SU-DHL-6 (cell line): Measurements from ENCODE around the gene TGM6.

Experiments used
- H2AFZ ChIP-seq: fragments of 200-600 bp; sonication (generic); 2 replicates; pipeline ENCODE4 v1.6.1; 2014; ENCODE audit warnings: low read depth, mild to moderate bottlenecking, moderate library complexity, mixed read lengths, antibody characterized with exemption, low read length; ENCODE audit not compliant: severe bottlenecking
- H3F3A ChIP-seq: fragments of 200-600 bp; shearing (Covaris generic); 2 replicates; pipeline ENCODE4 v1.6.0; 2016; ENCODE audit warnings: antibody characterized with exemption, mild to moderate bottlenecking; ENCODE audit not compliant: insufficient read depth
- H3K27ac ChIP-seq: fragments of 200-600 bp; sonication (generic); 2 replicates; pipeline ENCODE4 v1.5.1; 2016; ENCODE audit warnings: low read depth, mild to moderate bottlenecking, low read length, moderate library complexity, mixed read lengths
- H3K27me3 ChIP-seq: fragments of 200-600 bp; sonication (generic), shearing (Covaris generic); 2 replicates; pipeline ENCODE4 v1.6.0; 2014; ENCODE audit warnings: mild to moderate bottlenecking, low read length
- H3K36me3 ChIP-seq: fragments of 200-600 bp; sonication (generic); 2 replicates; pipeline ENCODE4 v1.6.1; 2014; ENCODE audit warnings: mild to moderate bottlenecking, low read length, mixed read lengths
- H3K4me2 ChIP-seq: fragments of 300-600, 200-600 bp; shearing (Covaris generic), sonication (generic); 2 replicates; pipeline ENCODE4 v1.6.0; 2014; ENCODE audit warnings: low read length, low read depth, mild to moderate bottlenecking; ENCODE audit not compliant: poor library complexity, severe bottlenecking
- H3K4me3 ChIP-seq: fragments of 200-600 bp; sonication (generic); 2 replicates; pipeline ENCODE4 v1.5.1; 2014; ENCODE audit warnings: antibody characterized with exemption, low read length, mild to moderate bottlenecking, mixed read lengths; ENCODE audit not compliant: insufficient read depth, poor library complexity, severe bottlenecking
- H3K79me2 ChIP-seq: fragments of 200-600 bp; sonication (generic); 2 replicates; pipeline ENCODE4 v1.6.1; 2014; ENCODE audit warnings: mild to moderate bottlenecking, low read length, moderate library complexity; ENCODE audit not compliant: insufficient read depth
- H3K9ac ChIP-seq: fragments of 200-600 bp; sonication (generic); 2 replicates; pipeline ENCODE4 v1.7.0; 2014; ENCODE audit warnings: mild to moderate bottlenecking, low read length
- H3K9me2 ChIP-seq: fragments of 200-600 bp; sonication (generic); replicated peaks from 2 replicates; pipeline ENCODE4 v1.6.1; 2014; ENCODE audit warnings: low read length; ENCODE audit not compliant: insufficient read depth
- H3K9me3 ChIP-seq: fragments of 200-600 bp; sonication (generic); 2 replicates; pipeline ENCODE4 v1.6.1; 2014; ENCODE audit warnings: low read length, mixed read lengths; ENCODE audit not compliant: insufficient read depth
- H4K20me1 ChIP-seq: fragments of 200-600 bp; sonication (generic); 2 replicates; pipeline ENCODE4 v1.6.1; 2014; ENCODE audit warnings: low read depth, mild to moderate bottlenecking, antibody characterized with exemption, low read length, moderate library complexity, mixed read lengths
- EZH2phosphoT487 ChIP-seq: fragments of 200-600 bp; sonication (generic), shearing (Covaris generic); conservative IDR thresholded peaks from 2 replicates; pipeline ENCODE4 v1.6.1; 2018; ENCODE audit warnings: mild to moderate bottlenecking, antibody characterized with exemption, low read length, moderate library complexity, mixed read lengths
- TF ChIP-seq, protein P1 (sequence below): fragments of 200-600 bp; sonication (generic); IDR thresholded peaks from one replicate; pipeline ENCODE4 v1.5.1; 2017; ENCODE audit warnings: antibody characterized with exemption, mild to moderate bottlenecking, low read length, moderate library complexity; ENCODE audit not compliant: insufficient read depth, poor library complexity, severe bottlenecking

Gene TGM6

GRCh38 chr20:2394411-2395055 is 13.8 kb downstream of the TGM6 start:
- no peak overlapping the region for H3K4me3 ChIP-seq
- H2AFZ ChIP-seq = no peak overlapping the region
- no peak overlapping the region for H3K4me2 ChIP-seq
- H3K79me2 ChIP-seq = no peaks in the 10 kb centered on the region
- H3K27me3 ChIP-seq = no peaks in the 10 kb centered on the region
- TF ChIP-seq, protein P1, sequence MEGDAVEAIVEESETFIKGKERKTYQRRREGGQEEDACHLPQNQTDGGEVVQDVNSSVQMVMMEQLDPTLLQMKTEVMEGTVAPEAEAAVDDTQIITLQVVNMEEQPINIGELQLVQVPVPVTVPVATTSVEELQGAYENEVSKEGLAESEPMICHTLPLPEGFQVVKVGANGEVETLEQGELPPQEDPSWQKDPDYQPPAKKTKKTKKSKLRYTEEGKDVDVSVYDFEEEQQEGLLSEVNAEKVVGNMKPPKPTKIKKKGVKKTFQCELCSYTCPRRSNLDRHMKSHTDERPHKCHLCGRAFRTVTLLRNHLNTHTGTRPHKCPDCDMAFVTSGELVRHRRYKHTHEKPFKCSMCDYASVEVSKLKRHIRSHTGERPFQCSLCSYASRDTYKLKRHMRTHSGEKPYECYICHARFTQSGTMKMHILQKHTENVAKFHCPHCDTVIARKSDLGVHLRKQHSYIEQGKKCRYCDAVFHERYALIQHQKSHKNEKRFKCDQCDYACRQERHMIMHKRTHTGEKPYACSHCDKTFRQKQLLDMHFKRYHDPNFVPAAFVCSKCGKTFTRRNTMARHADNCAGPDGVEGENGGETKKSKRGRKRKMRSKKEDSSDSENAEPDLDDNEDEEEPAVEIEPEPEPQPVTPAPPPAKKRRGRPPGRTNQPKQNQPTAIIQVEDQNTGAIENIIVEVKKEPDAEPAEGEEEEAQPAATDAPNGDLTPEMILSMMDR = no peak
- no peak for TF ChIP-seq EZH2phosphoT487
- no peaks in the 10 kb centered on the region for H3K36me3 ChIP-seq
- H3K27ac ChIP-seq = no peak overlapping the region
- no peaks in the 10 kb centered on the region for H3K9me2 ChIP-seq
- H3F3A ChIP-seq = no peaks in the 10 kb centered on the region
- no peak overlapping the region for H3K9ac ChIP-seq
- no peaks in the 10 kb centered on the region for H3K9me3 ChIP-seq
- no peaks in the 10 kb centered on the region for H4K20me1 ChIP-seq

GRCh38 chr20:2395136-2395535 is 14.4 kb downstream of the TGM6 start:
- TF ChIP-seq EZH2phosphoT487 = no peak
- TF ChIP-seq, protein P1 = no peak
- no peaks in the 10 kb centered on the region for H3K36me3 ChIP-seq
- H3K27me3 ChIP-seq = no peaks in the 10 kb centered on the region
- H3K9me3 ChIP-seq = no peaks in the 10 kb centered on the region
- no peaks in the 10 kb centered on the region for H3F3A ChIP-seq
- H3K4me3 ChIP-seq = no peak overlapping the region
- H2AFZ ChIP-seq = no peak overlapping the region
- no peak overlapping the region for H3K27ac ChIP-seq
- no peaks in the 10 kb centered on the region for H3K9me2 ChIP-seq
- no peak overlapping the region for H3K9ac ChIP-seq
- no peaks in the 10 kb centered on the region for H4K20me1 ChIP-seq
- no peaks in the 10 kb centered on the region for H3K79me2 ChIP-seq
- H3K4me2 ChIP-seq = no peak overlapping the region

GRCh38 chr20:2396241-2396814 is 15.6 kb downstream of the TGM6 start:
- H3K9ac ChIP-seq = no peak overlapping the region
- H3K4me3 ChIP-seq = no peak overlapping the region
- H3K79me2 ChIP-seq = no peaks in the 10 kb centered on the region
- H3F3A ChIP-seq = no peaks in the 10 kb centered on the region
- no peaks in the 10 kb centered on the region for H3K9me3 ChIP-seq
- no peaks in the 10 kb centered on the region for H3K36me3 ChIP-seq
- H3K27ac ChIP-seq = no peak overlapping the region
- no peaks in the 10 kb centered on the region for H3K27me3 ChIP-seq
- H4K20me1 ChIP-seq = no peaks in the 10 kb centered on the region
- no peak overlapping the region for H3K4me2 ChIP-seq
- no peaks in the 10 kb centered on the region for H3K9me2 ChIP-seq
- no peak for TF ChIP-seq EZH2phosphoT487
- TF ChIP-seq, protein P1 = no peak
- H2AFZ ChIP-seq = no peak overlapping the region
